HG02798 (cell line): ENCODE data around the gene NECTIN2.
"Not testable (repeated sequence)": the region's sequence is repeated elsewhere in the genome, so short reads cannot be mapped to it uniquely, and the experiment has no call there.

Source experiments
- ATAC-seq: cut with Tn5 transposase; IDR thresholded peaks from one replicate; pipeline ENCODE4 v1.9.1; 2021; ENCODE audit warnings: mild to moderate bottlenecking; ENCODE audit not compliant: unreplicated experiment, poor library complexity

Gene NECTIN2

GRCh38 chr19:44848812-44849447 is 2.8 kb downstream of the NECTIN2 start:
- no peak for ATAC-seq

DNA sequence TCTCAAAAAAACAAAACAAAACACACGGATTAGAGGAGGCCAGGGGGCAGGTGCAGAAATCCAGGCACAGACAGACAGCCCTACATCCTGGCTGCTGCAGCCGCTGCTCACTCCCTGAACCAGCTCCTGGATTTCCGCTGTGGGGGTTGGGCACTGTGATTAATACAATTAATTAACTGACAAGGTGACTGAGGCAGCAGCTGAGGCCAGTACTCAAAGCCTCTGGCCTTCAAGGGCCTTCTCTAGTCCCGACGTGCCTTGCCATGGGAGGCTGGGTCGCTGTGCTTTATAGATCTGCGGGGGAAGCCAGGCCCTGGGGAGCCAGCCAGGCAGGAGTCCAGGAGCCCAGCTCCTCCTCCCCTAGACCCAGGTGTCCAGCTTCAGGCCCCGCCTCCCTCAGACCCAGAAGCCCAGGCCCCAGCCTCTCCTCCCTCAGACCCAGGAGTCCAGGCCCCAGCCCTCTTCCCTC is 4.6 kb downstream of the NECTIN2 start:
- no peak for ATAC-seq

DNA sequence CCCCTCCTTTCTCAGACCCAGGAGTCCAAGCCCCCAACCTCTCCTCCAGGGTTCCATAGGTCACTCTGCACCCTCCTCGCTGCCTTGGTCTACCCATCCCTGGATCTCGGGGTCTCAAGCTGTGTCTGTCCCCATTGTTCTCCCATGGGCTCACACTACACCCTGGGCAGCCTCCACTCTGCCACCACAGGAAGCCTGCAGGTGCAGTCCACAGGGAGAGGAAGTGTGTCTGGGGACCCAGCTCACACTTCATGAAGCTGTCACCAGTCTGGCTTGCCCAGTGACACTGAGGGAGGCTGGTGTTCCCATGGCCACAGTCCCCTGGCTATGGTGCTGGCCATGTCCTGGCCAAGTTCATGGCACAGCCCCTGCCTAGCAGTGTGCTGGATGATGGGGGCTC is 5.3 kb downstream of the NECTIN2 start:
- ATAC-seq = no peak

DNA sequence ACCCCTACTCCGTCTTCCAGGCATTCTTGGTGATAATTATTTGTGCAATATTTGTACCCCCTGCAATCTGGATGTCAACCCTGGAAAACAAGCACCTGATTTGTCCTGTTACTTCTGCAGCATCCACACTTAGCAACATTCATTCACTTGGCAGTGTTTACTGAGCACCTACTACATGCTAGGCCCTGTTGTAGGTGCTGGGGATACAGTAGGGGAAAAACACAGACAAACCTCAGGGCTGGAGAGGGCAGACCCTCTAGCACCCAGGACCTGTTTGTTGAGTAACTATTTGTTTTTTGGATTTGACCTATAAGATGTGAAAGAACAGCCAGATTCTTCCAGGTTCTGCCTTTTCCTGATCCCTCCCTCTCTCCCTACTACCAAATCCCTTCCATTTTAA is 9.5 kb downstream of the NECTIN2 start:
- no peak for ATAC-seq

DNA sequence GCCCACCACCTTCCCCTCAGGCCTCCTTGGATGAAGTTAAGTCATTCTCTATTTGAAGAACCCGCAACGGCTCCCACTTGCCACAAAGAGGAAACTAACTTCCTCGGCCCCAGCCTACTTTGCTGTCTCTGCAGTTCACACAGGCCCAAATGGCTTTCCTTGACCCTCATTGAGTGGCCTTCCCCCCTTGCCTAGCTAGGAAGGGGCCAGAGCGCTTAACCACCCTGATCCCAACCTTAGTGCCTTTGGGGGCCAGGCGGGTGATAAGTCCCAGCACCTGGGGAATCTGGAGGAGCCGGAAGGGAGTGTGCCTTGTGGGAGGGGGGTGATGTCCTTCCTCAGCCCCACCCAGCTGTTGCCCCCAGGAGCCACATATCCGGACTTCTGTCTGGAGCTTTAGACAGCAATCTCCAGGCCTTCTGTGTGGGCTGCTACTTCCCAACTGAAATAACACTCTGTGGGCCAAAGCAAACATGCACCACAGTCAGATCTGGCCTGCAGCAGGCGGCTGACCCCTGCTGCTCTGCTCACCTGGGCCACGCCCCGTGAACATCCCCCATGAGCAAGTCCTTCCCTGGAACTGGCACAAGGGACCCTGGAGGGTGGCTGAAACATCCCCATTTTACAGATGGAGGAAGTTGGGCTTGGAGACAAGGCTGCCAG is 10.5 kb downstream of the NECTIN2 start:
- no peak for ATAC-seq

DNA sequence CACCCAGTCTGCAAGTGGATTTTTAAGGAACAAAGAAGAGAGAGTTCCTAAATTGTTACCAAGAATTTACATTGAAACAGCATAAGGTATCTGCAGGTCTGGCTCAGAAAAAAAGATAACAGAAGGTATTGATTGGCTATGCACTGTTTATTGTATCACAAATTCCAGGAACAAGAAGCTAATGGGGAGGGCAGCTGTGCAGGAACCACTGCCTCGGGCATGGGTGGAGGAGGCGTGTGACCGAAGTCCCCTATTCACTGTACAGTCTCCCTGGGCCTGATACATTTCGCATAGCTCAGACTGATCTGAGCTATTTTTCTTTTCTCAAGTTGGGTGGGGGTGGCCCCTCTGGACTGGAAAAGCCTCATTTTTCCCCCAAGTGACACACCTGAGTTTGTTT is 11.7 kb downstream of the NECTIN2 start:
- ATAC-seq = no peak

DNA sequence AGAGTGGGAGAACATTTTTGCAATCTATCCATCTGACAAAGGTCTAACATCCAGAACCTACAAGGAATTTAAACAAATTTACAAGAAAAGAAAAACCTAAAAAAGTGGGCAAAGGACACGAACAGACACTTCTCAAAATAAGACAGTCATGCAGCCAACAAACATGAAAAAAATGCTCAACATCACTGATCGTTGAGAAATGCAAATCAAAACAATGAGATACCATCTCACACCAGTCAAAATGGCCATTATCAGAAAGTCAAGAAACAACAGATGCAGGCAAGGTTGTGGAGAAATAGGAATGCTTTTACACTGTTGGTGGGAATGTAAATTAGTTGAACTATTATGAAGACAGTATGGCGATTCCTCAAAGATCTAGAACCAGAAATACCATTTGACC is 15.5 kb downstream of the NECTIN2 start:
- ATAC-seq = not testable (repeated sequence)

DNA sequence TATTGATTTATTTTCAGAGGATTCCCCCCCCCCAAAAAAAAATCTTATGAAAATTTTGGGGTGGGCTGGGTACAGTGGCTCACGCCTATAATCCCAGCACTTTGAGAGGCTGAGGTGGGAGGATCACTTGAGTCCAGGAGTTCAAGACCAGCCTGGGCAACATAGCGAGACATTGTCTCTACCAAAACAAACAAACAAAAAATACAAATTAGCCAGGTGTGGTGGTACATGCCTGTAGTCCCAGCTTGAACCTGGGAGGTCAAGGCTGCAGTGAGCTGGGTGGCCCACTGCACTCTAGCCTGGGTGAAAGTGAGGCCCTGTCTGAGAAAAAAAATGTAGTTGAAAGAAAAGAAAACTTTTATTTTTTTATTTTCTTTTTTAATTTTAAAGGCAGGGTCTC is 17.9 kb downstream of the NECTIN2 start:
- ATAC-seq = no peak

GRCh38 chr19:44865196-44865767 is 19.2 kb downstream of the NECTIN2 start:
- no peak for ATAC-seq

DNA sequence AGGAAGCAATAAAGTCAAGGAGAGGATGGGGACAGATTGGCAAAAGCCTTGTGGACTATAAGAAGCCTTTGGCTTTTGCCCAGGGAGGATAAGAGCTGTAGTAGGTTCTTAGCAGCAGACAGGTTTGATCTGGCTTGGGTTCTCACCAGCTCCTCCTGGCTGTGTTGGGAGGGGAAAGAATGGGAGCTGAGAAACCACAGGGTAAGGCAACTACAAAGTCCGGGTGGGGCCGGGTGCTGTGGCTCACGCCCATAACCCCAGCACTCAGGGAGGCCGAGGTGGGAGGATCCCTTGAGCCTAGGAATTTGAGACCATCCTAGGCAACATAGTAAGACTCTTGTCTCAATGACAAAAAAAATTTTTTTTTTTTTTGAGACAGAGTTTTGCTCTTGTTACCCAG is 20.6 kb downstream of the NECTIN2 start:
- no peak for ATAC-seq

GRCh38 chr19:44867578-44867977 is 21.5 kb downstream of the NECTIN2 start:
- no peak for ATAC-seq

DNA sequence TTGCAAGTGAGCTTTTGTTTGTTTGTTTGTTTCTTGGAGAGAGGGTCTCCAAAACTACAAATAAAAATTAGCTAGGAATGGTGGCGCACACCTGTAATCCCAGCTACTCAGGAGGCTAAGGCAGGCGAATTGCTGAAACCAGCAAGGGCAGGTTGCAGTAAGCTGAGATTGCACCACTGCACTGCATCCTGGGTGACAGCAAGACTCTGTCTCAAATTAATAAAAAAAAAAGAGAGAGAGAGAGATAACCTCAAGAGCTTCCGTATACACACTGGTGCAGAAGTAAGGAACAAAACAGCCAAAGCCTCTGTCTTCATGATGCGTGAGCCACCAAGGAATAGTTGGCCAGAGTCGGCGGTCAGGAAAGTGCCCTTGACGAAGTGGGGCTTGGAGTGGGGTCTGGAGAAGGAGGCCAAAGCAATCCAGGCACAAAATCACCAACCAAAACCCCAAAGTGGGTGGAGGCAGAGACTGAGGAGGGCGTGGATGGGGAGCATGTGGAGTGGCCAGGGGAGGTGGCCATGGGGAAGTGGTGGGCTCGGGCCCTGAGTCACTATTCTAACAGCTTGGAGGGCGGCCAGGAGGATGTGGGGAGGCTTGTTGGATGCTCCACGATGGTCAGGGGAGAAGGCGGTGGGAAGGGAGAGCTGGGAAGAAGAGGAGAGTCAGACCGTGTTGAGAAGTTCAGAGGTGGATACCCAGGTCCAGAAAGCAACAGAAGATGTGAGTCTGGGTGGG is 23.8 kb downstream of the NECTIN2 start:
- no peak for ATAC-seq

DNA sequence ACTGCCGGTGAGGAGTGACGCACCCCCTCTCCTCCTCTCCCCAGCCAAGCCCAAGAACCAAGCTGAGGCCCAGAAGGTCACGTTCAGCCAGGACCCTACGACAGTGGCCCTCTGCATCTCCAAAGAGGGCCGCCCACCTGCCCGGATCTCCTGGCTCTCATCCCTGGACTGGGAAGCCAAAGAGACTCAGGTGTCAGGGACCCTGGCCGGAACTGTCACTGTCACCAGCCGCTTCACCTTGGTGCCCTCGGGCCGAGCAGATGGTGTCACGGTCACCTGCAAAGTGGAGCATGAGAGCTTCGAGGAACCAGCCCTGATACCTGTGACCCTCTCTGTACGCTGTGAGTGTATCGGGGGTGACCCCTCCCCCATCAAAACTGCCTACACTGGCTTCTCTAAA is 25.7 kb downstream of the NECTIN2 start:
- ATAC-seq = no peak

- no peak for ATAC-seq
Measured at GRCh38 chr19:44872661-44873060, 26.6 kb downstream of the NECTIN2 start.

- no peak for ATAC-seq
Measured at GRCh38 chr19:44874317-44874716, 28.2 kb downstream of the NECTIN2 start.

DNA sequence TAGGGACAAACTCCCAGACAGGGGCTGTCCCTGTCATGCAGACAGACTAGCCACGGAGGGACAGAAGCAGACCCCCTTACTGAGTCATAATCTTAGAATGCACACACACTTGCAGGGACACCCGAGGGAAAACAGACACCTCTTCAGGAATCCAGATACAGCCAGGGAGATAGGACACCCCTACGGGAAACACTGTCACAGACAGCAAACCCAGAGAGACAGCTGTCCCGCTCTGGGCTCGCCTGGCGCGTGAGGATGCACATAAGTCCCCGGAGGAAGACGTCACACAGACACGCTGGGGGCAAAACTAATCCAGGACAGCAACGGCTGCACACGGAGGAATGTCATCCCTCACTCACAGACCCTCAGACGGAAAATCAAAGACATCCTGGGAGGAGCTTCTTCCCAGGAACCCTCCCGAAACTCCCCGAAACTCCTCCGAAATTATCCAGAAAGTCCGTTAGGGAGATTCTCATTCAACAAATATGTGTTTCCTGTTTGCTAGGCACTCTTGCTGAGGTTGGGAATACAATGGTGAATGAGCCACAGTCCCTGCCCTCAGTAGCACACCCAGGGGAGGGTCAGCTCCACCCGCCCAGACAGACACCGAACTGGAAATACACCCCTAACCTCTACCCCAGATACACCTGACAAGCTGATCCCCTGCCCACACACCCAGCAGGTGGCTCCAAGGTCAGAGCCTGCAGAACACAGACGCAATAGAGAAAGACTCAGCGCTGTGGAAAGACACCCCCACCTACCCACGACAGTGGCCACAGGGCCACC is 29.8 kb downstream of the NECTIN2 start:
- ATAC-seq = no peak

- no peak for ATAC-seq
Measured at GRCh38 chr19:44876930-44877535, 30.9 kb downstream of the NECTIN2 start.

DNA sequence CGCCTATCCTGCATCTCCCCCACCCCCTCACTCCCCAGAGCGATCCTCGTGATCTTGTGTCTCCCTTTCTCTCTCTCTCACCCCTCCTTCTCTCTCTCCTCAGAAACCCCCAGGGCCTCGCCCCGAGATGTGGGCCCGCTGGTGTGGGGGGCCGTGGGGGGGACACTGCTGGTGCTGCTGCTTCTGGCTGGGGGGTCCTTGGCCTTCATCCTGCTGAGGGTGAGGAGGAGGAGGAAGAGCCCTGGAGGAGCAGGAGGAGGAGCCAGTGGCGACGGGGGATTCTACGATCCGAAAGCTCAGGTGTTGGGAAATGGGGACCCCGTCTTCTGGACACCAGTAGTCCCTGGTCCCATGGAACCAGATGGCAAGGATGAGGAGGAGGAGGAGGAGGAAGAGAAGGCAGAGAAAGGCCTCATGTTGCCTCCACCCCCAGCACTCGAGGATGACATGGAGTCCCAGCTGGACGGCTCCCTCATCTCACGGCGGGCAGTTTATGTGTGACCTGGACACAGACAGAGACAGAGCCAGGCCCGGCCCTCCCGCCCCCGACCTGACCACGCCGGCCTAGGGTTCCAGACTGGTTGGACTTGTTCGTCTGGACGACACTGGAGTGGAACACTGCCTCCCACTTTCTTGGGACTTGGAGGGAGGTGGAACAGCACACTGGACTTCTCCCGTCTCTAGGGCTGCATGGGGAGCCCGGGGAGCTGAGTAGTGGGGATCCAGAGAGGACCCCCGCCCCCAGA is 32.2 kb downstream of the NECTIN2 start:
- no peak for ATAC-seq

- ATAC-seq = no peak
Measured at GRCh38 chr19:44879309-44880065, 33.4 kb downstream of the NECTIN2 start.
